NCI-H774 (cell line): Measurements from ENCODE around the gene ZFPL1.
"Not testable (repeated sequence)": the region's sequence is repeated elsewhere in the genome, so short reads cannot be mapped to it uniquely, and the experiment has no call there.

Experiments used
- DNase-seq: peaks from one replicate; lab custom pipeline; 2025; lab: John Stamatoyannopoulos, UW

Gene ZFPL1

GRCh38 chr11:65115361-65116082 is 31.5 kb downstream of the ZFPL1 start:
- DNase-seq: no peak

DNA sequence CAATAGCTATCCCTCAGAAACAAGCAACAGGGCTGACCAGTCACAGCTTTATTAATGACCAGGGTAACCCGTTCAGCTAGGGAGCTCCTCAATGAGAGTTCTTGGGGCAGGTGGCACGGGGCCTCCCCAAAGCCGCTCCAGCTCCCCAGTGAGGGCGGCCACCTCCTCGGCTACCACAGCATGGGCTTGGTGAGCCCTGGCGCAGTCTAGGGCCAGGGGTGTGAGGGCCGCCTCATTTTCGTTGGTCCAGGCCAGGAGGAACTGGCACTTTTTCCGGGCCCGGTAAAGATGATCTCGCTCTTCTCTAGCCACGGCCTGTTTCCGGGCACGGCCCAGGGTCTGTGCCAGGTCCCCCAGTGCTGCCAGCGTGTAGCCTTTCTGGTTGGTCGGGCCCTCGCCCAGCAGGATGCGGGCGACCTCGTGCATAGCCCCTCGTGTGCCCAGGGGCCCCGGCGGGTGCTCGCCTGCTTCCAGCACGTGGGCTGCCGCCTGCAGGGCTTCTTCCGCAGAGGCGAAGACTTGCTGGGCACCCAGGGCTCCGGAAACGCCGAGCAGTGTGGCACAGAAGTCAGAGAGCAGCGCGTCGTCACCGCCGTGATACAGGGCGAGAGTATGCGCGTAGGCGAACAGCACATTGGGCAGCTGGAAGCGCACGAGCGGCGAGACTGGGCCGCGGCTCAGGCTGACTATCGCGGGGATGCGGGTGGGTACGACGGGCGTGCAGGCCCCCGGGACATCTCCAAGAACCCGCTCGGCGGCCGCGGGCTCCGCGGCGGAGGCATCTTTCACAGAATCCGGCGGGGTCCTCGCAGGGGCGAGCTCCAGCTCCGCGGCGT is 32.6 kb downstream of the ZFPL1 start:
- peak; percentile 23 for DNase-seq

DNA sequence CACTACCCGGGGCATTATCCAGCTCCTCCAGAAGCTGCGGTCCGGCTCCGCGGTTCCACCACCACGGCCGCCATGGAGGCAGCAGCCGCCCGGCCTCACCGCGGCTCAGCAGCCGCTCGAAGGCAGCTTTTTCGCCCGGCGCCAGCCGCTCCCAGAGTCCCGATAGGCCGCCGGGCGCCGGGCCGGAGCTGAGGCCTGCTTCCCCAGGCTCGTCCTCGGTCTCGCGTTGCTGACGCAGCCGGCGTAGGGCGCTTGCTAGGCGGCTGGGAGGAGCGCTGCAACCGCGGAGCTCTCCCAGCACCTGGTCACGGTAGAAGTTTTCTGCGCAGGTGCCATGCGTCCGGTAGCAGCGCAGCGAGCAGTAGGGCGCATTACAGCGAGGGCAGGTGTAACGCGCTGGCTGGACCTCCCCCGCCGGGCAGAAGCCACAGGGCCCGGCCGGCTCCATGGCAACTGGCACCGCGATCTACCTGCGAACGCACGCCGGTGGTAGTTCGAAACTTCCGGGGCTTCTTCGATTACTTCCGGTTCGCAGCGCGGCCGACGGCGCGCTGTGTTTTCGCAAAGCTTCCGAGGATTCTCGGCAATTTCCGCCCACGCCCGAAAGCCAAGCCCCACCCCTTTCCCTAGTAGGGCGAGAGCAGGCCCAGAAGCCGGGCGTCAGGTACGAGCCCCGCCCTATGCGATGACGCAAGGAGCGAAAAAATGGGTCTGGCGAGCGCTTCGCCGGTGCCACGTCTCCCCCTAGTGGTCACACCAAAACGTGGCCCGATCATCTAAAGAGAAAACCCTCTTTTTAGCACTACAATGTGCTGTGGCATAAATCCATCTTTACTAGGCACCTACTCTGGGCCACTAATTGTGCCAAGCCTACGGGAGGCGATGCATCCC is 33.4 kb downstream of the ZFPL1 start, which contains the start of gene ZNHIT2:
TSS of gene ZNHIT2 (minus strand) at position 496 of the 891 bp plus-strand sequence. CDS start at position 448, 48 bp downstream.
- DNase-seq: peak; percentile 99

- DNase-seq: no peak
Observed at GRCh38 chr11:65118097-65118837, 34.2 kb downstream of the ZFPL1 start.

- not testable (repeated sequence) for DNase-seq
Observed at GRCh38 chr11:65118891-65119669, 35.1 kb downstream of the ZFPL1 start.

- DNase-seq: no peak
Observed at GRCh38 chr11:65119670-65119995, 35.6 kb downstream of the ZFPL1 start.

DNA sequence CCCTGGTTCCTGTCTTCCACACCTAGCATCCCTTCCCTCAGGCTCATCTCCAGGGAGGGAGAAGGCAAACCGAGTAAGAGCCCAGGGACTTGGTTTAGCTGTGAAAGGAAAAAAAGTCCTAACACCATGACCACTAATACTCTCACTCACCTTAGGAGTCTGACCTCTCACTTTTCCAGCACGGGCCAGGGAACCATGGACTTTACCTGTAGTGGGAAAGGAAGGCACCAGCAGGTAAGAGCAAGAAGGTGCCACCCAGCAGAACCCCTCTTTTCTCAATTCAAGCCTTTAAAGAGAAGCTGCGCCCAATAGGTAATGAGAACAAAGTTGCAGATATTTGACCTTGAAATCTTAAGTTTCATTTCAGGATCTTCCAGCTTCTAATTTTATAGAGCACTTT is 36.8 kb downstream of the ZFPL1 start:
- DNase-seq: no peak

- DNase-seq: no peak
Observed at GRCh38 chr11:65121447-65121864, 37.4 kb downstream of the ZFPL1 start.

GRCh38 chr11:65121865-65122696 is 38.1 kb downstream of the ZFPL1 start, which contains the start of the genes FAU and MRPL49:
Gene FAU, minus strand, starts transcription at chr11:65122134. Its CDS starts 321 bp downstream, at chr11:65121813.
Gene MRPL49, plus strand, starts transcription at chr11:65122321. Its CDS starts 26 bp downstream, at chr11:65122347.
- DNase-seq: peak; percentile 99

DNA sequence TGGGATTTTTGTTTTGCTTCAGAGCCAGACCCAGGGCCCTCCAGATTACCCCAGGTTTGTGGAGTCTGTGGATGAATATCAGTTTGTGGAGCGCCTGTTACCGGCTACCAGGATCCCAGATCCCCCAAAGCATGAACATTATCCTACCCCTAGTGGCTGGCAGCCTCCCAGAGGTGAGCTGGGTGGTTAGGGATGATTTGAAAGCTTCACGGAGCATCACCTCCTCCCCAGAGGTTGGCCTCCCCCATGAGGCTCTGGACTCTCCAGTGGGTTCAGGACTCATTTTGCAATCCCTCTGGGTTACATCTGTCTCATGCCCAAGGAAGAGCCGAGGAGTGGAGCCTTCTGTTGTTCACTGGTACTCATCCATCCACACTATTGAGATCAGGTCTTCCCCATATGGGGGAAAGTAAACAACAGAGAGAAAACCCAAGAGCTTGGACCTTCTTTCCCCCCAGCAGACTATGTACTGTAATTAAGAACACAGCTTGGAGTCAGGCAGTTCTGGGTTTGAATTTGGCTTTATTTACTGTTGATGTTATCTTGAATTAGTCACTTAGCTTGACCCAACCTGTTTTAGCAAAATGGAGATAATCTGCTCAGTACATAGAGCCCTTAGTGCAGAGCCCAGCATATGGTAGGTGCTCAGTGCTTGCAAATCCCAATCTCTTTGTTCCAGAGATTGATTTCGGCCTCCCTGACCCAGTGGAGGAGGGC is 40.6 kb downstream of the ZFPL1 start:
- DNase-seq: no peak

DNA sequence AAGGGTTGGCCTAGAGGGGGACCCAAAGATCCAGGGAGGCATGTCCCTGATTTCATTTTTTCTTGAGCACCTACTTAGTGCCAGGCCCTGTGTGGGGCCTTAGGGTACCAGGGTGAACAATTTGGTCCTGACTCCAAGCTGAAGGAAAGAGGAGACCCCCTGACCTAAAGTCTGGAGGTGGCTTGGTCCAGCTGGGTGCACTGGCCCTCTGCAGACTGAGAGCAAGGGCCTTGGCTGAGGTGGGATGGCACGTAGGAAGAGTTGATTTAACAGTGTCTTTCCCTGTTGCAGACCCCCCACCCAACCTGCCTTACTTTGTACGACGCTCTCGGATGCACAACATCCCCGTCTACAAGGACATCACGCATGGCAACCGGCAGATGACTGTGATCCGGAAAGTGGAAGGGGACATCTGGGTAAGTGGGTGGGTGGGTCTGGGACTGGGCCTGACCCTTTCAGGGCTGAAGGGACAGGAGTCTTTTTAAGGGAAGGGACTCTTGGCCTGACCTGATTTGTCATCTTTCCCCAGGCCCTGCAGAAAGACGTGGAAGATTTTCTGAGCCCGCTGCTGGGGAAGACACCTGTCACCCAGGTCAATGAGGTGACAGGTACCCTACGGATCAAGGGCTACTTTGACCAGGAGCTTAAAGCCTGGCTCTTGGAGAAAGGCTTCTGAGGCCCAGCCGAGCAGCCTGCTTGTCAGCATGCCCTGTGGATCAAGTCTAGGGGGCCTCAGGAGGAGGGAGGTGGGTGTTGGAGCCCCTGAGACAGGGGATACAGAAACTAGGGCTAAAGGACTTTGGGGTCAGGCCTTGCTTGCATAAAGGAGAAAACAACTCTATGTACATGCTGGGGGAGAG is 41.4 kb downstream of the ZFPL1 start:
- no peak for DNase-seq

DNA sequence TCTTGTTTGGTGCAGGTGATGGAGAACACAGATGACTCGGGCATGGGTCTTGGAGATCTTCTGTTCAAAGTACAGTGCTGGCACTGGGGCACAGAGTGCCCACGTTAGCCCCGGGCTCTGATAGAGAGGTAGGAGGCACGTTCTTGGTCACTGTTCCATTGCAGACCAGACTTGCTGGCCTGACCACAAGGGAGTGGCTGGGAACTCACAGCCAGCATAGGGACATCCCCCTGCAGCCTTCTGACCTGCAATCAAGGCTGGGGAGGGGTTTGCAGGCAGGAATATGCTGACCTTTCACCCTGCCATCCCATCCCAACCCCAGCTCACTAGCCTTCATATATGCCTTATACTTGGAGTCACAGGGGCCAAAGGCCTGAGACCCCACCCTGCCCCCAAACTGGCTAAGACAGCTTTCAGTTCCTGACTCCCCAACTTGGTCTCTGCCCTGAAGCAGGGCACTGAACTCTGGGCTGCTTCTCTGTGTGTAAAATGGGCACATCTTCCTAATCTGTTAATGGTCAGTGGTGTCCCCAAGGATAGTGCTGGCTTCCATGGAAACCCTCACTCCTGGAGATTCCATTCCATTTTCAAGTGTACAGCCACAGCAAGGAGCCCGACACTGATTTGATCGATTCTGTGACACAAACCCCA is 42.7 kb downstream of the ZFPL1 start:
- DNase-seq: no peak

- DNase-seq: no peak
Observed at GRCh38 chr11:65127473-65128181, 43.6 kb downstream of the ZFPL1 start.

- DNase-seq: no peak
Observed at GRCh38 chr11:65128182-65129145, 44.4 kb downstream of the ZFPL1 start.

GRCh38 chr11:65129649-65130441 is 45.8 kb downstream of the ZFPL1 start:
- no peak for DNase-seq
